Peyer's patch (tissue), 4 donors: ENCODE results near the gene AAMDC. TPM values are rescaled to one million over a fixed set of nuclear protein-coding genes. Genes with fewer than 3 reads are reported as not detected.
A peak's percentile ranks its signal among the peaks of the same experiment; 100 is the strongest.
"Not testable (repeated sequence)": the region's sequence is repeated elsewhere in the genome, so short reads cannot be mapped to it uniquely, and the experiment has no call there.

Experiments used
- DNase-seq, 3 donors: peaks; one replicate each; pipeline ENCODE4 v3.0.0-alpha.2; 2017 to 2019
- H3K27ac ChIP-seq, 4 donors: fragments of 200-600 bp; sonication (generic); one replicate each; pipeline ENCODE4 v1.5.1; 2016 to 2019
- H3K27me3 ChIP-seq, 2 donors: fragments of 200-600 bp; sonication (generic); one replicate each; pipeline ENCODE4 v1.5.1; 2019
- H3K36me3 ChIP-seq, 3 donors: fragments of 200-600 bp; sonication (generic); one replicate each; pipeline ENCODE4 v1.5.1; 2016 to 2019
- H3K4me1 ChIP-seq, 4 donors: fragments of 200-600 bp; sonication (generic); one replicate each; pipeline ENCODE4 v1.5.1; 2016 to 2019
- H3K4me3 ChIP-seq, 4 donors: fragments of 200-600 bp; sonication (generic); 1 replicate in 3 of 4; 2 replicates in 1 of 4; pipeline ENCODE4 v1.5.1; 2016 to 2019; ENCODE audit warnings: mild to moderate bottlenecking in 1 of 4
- H3K9me3 ChIP-seq, 4 donors: fragments of 200-600 bp; sonication (generic); one replicate each; pipeline ENCODE4 v1.5.1; 2016 to 2019; ENCODE audit warnings: mild to moderate bottlenecking in 1 of 4
- POLR2A ChIP-seq, 2 donors: fragments of 450-650 bp; IDR thresholded peaks; one replicate each; pipeline ENCODE4 v1.5.1; 2017; ENCODE audit warnings: antibody characterized with exemption in 2 of 2, mild to moderate bottlenecking in 2 of 2, moderate library complexity in 2 of 2
- total RNA-seq, 4 donors: library from RNA; depleted of rRNA; stranded (reverse); fragments of >200 nt; gene quantifications; one replicate each; pipeline ENCODE4 v1.1.0, GENCODE V29; 2016
- TF ChIP-seq, protein P1 (sequence below), 6 experiments: fragments of 450-650 bp in 4 of 6; fragments of 200-600 bp in 2 of 6; sonication (generic) in 1 of 6; IDR thresholded peaks; one replicate each; pipeline ENCODE4 v1.5.1; 2017 to 2019; ENCODE audit warnings: antibody characterized with exemption in 6 of 6, mild to moderate bottlenecking in 3 of 6, moderate library complexity in 1 of 6

The AAMDC gene
- total RNA-seq, 4 donors from 2014 or later = 9.0 to 16.6 (median 14.8) TPM; not detected in 1

DNA sequence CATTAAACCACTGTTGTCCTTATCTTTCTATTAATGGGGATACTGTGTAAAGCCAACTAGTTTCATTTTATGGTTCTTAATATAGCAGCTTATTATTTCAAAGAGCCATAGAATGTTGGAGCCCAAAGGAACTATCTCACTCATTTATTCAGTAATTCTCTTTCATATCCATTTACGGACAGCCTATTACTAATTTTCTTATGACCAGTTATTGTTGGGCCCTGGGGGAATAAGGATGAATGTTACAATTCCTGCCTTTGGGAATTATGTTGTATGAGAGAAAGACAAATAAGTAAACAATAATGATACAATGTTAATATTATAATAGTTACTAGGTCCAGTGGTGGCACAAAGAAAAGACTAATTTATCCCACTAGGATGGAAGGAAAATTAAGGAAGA is 52.4 kb downstream of the AAMDC start:
- Histone ChIP-seq H3K9me3 (no peaks in the 10 kb centered on the region), H3K4me3 (no peak overlapping the region), H3K4me1 (no peaks in the 10 kb centered on the region), H3K36me3 (peaks cover 0 to 31% (median 0%) of the 10 kb centered on the region in 3 donors), H3K27ac (no peak overlapping the region), H3K27me3 (no peaks in the 10 kb centered on the region)
- TF ChIP-seq POLR2A (IDR thresholded peaks at IDR 0.05) = no peak
- TF ChIP-seq, protein P1, sequence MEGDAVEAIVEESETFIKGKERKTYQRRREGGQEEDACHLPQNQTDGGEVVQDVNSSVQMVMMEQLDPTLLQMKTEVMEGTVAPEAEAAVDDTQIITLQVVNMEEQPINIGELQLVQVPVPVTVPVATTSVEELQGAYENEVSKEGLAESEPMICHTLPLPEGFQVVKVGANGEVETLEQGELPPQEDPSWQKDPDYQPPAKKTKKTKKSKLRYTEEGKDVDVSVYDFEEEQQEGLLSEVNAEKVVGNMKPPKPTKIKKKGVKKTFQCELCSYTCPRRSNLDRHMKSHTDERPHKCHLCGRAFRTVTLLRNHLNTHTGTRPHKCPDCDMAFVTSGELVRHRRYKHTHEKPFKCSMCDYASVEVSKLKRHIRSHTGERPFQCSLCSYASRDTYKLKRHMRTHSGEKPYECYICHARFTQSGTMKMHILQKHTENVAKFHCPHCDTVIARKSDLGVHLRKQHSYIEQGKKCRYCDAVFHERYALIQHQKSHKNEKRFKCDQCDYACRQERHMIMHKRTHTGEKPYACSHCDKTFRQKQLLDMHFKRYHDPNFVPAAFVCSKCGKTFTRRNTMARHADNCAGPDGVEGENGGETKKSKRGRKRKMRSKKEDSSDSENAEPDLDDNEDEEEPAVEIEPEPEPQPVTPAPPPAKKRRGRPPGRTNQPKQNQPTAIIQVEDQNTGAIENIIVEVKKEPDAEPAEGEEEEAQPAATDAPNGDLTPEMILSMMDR (IDR thresholded peaks at IDR 0.05) = no peak
- DNase-seq = no peak

DNA sequence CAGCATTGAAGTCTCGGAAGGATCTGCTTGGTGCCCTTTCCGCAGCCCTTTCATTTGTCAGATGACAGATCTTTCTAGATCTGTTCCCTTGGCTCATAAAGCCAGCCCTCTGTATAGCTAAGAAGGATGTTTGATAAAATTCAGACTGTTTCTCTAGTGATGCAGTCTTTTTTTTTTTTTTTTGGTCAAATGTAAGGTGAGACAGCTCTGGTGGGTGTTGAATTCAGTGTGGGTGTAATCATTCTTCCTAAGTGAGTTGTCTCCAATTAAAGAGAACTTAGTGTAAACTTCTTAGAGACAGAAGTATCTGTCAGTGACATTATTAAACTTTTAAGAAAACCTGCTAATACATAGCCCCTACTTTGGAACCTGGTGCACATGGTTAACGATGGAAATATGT is 53.3 kb downstream of the AAMDC start:
- no peaks in the 10 kb centered on the region for H3K27me3 ChIP-seq
- peaks cover 0 to 37% (median 0%) of the 10 kb centered on the region in 3 donors for H3K36me3 ChIP-seq
- TF ChIP-seq POLR2A (IDR thresholded peaks at IDR 0.05) = no peak
- TF ChIP-seq, protein P1 (IDR thresholded peaks at IDR 0.05) = no peak
- no peak for DNase-seq
- H3K27ac ChIP-seq = no peak overlapping the region
- no peak overlapping the region for H3K4me3 ChIP-seq
- no peaks in the 10 kb centered on the region for H3K4me1 ChIP-seq
- H3K9me3 ChIP-seq = no peaks in the 10 kb centered on the region

DNA sequence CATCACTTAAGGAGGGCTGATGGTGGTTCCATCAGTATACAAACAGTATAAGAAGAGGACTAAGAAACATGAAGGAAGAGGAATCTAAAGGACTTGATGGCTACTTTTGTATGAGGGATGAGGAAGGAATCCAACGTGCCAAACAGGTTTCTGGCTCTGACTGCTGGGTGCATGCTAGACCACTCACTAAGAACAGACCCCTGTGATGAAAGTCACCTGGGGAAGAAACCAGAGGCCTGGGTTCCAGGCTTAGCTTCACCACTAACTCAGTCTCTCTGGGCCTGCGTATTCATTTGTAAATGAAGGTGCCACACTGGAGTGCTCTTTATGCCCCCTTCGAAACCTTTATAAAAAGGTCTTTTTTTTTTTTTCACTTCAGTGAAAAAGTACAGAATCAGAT is 55.1 kb downstream of the AAMDC start:
- no peak for TF ChIP-seq POLR2A (IDR thresholded peaks at IDR 0.05)
- TF ChIP-seq, protein P1 (IDR thresholded peaks at IDR 0.05) = no peak
- peaks cover 0 to 49% (median 0%) of the 10 kb centered on the region in 3 donors for H3K36me3 ChIP-seq
- no peak overlapping the region for H3K27ac ChIP-seq
- no peaks in the 10 kb centered on the region for H3K9me3 ChIP-seq
- no peaks in the 10 kb centered on the region for H3K27me3 ChIP-seq
- H3K4me3 ChIP-seq = no peak overlapping the region
- no peak for DNase-seq
- no peaks in the 10 kb centered on the region for H3K4me1 ChIP-seq

DNA sequence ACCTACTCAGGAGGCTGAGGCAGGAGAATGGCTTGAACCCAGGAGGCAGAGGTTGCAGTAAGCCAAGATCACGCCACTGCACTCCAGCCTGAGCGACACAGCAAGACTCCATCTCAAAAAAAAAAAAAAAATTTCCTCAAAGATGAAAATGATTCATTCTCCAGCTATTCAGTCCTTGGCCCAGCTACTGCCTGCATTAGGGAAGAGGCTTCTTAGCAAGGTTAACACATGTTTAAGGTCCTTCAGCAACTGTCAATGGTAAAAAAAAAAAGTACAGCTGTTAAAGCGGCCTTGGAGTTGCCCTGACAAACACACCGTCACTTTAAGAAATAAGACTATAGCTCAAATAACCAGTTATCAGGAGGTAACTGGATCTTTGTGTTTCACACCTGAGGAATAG is 57.3 kb downstream of the AAMDC start:
- H3K4me3 ChIP-seq, H3K9me3 ChIP-seq, H3K4me1 ChIP-seq, H3K27ac ChIP-seq, H3K27me3 ChIP-seq, DNase-seq: not testable (repeated sequence)
- peaks cover 0 to 57% (median 0%) of the 10 kb centered on the region in 3 donors for H3K36me3 ChIP-seq

DNA sequence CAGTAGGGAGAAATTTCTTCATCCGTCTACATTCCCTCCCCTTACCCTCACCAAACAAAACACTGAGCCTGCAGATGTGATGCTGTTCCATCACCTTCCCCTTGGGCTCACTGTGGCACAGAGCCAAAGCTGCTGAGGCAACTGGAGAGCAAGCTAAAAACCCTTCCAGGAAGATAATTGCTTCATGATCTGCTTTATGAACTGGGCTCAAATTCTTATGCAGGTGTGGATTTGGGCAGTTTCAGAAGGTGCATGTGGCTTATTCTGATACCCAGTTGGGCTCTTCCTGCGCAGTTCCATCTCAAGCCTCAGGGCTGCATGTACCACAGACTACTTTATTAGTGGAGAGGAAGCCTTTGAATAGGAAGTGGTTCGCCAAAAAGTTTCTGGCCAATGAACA is 58.3 kb downstream of the AAMDC start:
- Histone ChIP-seq H3K9me3 (no peaks in the 10 kb centered on the region), H3K36me3 (peaks cover 0 to 64% (median 0%) of the 10 kb centered on the region in 3 donors), H3K27ac (peak overlapping the region in 1 of 4 donors; percentile 1), H3K4me1 (no peaks in the 10 kb centered on the region), H3K27me3 (no peaks in the 10 kb centered on the region), H3K4me3 (no peak overlapping the region)
- TF ChIP-seq, protein P1 (IDR thresholded peaks at IDR 0.05) = peak in 2 of 6 experiments; percentile 9 to 19
- no peak for TF ChIP-seq POLR2A (IDR thresholded peaks at IDR 0.05)
- no peak for DNase-seq

DNA sequence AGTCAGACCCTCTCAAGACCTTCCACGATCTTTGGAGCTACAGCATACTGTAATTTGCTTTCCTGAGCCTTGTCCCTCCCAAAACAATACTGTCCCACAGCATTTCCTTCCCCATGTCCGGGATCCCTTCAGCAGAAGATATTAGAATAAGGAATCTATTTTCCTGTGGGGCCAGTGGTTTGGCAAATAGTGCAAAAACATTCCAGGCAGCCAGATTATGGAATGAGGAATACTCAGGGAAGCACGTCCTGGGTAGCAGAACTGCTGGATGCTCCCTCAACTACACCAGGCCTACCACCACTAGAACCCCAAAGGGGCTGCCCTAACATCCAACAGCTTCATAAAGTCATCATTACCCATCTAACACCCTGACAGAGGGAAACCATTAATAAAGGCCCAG is 61.5 kb downstream of the AAMDC start:
- H3K36me3 ChIP-seq = peaks cover 0 to 71% (median 0%) of the 10 kb centered on the region in 3 donors
- DNase-seq = no peak
- TF ChIP-seq, protein P1 (IDR thresholded peaks at IDR 0.05) = no peak
- no peak for TF ChIP-seq POLR2A (IDR thresholded peaks at IDR 0.05)
- H3K27me3 ChIP-seq = no peaks in the 10 kb centered on the region
- H3K27ac ChIP-seq = no peak overlapping the region
- H3K4me1 ChIP-seq = no peaks in the 10 kb centered on the region
- H3K9me3 ChIP-seq = no peaks in the 10 kb centered on the region
- no peak overlapping the region for H3K4me3 ChIP-seq
